NCI-H524 treated with DMSO at 0.1 percent for 48 hours (cell line): Measurements from ENCODE around the gene TF.
A peak's percentile ranks its signal among the peaks of the same experiment; 100 is the strongest.

Experiments
- DNase-seq: peaks from one replicate; lab custom pipeline; 2025; lab: John Stamatoyannopoulos, UW

Gene TF

GRCh38 chr3:133836497-133837158 lies 90.4 kb downstream of the TF start:
- DNase-seq, result no peak

DNA sequence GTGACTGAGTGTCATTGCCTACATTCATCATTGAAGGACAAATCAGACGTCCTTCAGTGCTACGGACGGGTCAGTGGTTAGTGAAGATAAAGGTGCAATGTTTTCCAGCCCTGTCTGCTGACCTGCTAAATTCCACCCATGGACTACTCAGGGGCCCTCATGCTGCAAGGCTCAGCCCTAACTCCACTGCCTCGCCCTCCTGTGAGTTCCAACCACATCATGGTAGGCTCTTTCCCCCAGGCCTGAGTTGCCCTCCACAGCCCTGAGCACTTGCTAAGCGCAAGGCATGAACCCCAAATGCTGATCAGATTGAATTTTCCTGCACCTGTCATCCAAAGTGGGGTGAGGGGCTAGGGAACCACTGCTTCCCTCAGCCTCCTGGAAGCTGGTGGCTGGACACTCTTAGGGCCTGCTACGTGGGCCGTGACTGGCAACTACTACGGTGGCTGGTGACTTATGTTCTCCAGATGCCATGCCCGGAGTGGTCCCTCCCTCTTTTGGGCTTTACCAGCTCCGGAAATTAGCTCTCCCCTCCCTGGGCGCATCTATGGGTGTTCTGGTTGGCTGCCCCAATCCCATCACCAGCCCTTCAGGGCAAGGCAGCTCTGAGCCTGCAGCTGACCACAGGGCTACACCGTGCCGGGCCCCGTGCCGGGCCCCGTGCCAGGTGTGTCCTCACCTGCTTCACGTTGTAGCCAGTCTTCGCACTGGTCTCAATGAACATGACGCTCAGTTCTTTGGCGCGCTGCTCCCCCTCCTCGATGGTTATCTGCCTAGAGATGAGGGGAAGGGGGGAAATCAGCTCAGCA lies 91.5 kb downstream of the TF start:
- DNase-seq, result no peak

DNA sequence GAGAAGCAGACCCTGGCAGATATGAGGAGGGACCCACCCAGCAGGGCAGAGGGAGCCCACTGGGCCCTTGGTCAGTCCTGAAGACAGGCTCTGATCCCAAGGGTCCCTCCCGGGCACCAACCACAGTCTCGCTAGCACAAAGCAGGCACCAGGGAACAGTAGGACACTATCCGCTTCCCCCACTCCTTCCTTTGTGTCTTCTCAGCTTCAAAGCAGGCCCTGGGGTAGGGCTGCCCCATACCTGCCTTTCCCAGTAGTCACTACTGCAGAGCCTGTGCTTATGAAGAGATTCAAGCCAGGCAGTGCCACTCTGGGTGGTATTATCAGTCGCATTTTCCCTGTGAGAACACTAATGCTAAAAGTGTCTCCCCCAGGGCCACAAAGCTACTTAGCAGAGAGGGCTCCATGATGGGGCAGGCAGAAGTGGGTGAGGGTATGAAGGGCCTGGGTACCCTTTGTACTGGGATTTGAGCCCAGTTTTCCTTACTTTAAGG lies 92.2 kb downstream of the TF start:
- DNase-seq, result no peak

GRCh38 chr3:133838916-133839800 lies 93.0 kb downstream of the TF start:
- DNase-seq, result no peak

GRCh38 chr3:133840055-133840737 lies 94.0 kb downstream of the TF start:
- no peak for DNase-seq

- peak; percentile 24 for DNase-seq
Measured at GRCh38 chr3:133840767-133841166, 94.6 kb downstream of the TF start.

- DNase-seq, result no peak
Measured at GRCh38 chr3:133841196-133841595, 95.0 kb downstream of the TF start.

- DNase-seq, result no peak
Measured at GRCh38 chr3:133842158-133842557, 96.0 kb downstream of the TF start.

DNA sequence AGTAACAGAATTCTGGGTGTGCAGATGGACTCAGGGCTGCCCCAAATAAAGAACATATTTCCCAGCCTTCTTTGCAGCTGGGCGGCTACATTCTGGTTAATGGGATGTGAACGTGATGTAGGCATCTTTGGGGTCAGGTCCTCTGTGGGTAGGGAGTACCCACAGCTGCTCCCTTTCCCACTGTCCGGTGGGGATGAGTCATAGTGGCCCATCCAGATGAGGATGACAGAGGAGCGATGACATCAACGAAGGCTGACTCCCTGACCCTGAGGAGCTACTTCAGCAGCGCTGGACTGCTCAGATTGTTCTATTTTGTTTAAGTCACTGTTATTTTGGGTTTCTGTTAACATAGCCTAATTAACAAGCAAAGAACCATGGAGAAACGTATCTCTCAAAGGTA lies 97.4 kb downstream of the TF start:
- no peak for DNase-seq

DNA sequence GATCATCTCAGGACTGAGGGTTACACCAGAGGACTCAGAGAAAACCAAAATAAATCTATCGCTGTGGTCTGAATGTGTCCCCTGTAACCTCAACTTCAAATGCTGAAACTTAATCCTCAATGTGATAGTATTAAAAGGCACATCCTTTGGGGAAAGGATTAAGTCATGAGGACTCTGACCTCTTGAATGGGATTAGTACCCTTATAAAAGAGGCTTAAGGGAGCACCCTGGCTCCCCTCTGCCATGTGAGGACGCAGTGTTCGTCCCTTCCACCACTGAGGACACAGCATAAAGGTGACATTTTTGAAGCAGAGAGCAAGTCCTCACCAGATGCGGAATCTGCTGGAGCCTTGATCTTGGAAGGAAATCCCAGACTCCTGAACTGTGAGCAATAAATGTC lies 98.9 kb downstream of the TF start:
- peak; percentile 92 for DNase-seq
